HUES64 (cell line): ENCODE measurements around the gene SIGLEC14.

Experiments used
- H3K27ac ChIP-seq: 2 replicates; pipeline ENCODE4 v1.7.0; 2013; ENCODE audit warnings: low read depth, low read length, inconsistent platforms
- H3K27me3 ChIP-seq: 2 replicates; pipeline ENCODE4 v1.6.1; 2013; ENCODE audit warnings: mild to moderate bottlenecking, low read length; ENCODE audit not compliant: insufficient read depth
- H3K36me3 ChIP-seq: 2 replicates; pipeline ENCODE4 v1.6.1; 2013; ENCODE audit warnings: mild to moderate bottlenecking, low read length; ENCODE audit not compliant: insufficient read depth
- H3K4me1 ChIP-seq: 2 replicates; pipeline ENCODE4 v1.6.1; 2013; ENCODE audit warnings: mild to moderate bottlenecking, low read length, moderate library complexity; ENCODE audit not compliant: insufficient read depth
- H3K4me3 ChIP-seq: 2 replicates; pipeline ENCODE4 v1.5.1; 2013; ENCODE audit warnings: mild to moderate bottlenecking, low read length, moderate library complexity
- H3K9ac ChIP-seq: 2 replicates; pipeline ENCODE4 v1.6.1; 2013; ENCODE audit warnings: mild to moderate bottlenecking, low read depth, low read length
- H3K9me3 ChIP-seq: 2 replicates; pipeline ENCODE4 v1.6.1; 2013; ENCODE audit warnings: low read depth, low read length; ENCODE audit not compliant: insufficient read depth
- WGBS: fragments of 150-250, 120-280 bp; methylation state at CpG from one replicate; pipeline ENCODE4 v1.1.7; 2013; ENCODE audit warnings: missing lambda C conversion rate; 5-methylcytosine and 5-hydroxymethylcytosine counted together

Gene SIGLEC14

DNA sequence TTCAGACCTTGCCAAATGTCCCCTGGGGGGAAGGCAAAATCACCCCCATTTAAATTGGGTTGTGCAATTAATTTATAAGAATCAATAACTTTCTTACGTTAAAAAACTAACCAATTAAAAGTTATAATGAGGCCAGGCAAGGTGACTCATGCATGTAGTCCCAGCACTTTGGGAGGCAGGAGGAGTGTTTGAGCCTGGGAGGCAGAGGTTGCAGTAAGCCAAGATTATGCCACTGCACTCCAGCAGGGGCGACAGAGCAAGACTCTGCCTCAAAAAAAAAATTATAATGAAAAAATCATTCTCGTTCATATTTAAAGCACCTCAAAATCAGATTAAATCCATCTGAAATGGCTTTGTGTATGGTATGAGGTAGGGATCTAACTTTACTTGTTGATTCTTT is 18.4 kb upstream of the SIGLEC14 start:
- H3K4me3 ChIP-seq = no peak overlapping the region
- H3K9me3 ChIP-seq = no peaks in the 10 kb centered on the region
- no peak overlapping the region for H3K9ac ChIP-seq
- H3K27ac ChIP-seq = no peak overlapping the region
- 40% methylated on average over 1 of the region's 3 CpGs for WGBS
- no peaks in the 10 kb centered on the region for H3K4me1 ChIP-seq
- peaks cover 6% of the 10 kb centered on the region; the same call in 1 of the 2 replicates for H3K27me3 ChIP-seq
- no peaks in the 10 kb centered on the region for H3K36me3 ChIP-seq

DNA sequence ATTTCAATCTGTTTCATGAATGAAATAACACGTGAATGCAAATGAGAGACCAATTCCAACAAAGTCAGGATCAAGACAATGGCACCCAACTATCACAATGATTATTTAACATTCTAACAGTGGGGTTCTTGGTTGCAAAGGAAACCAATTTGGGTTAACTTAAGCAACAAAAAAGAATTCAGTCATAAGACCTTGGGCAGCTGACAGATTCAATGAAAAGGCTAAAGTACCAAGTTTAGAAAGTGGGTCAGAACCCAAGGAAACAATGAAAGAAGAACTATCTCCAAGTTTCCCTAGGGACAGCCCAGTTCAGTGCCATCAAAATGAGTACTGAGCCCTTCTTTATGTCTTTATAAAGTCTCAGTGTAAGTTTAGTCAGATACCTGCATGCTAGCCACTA is 17.5 kb upstream of the SIGLEC14 start:
- no peak overlapping the region for H3K4me3 ChIP-seq
- WGBS = 44% methylated on average over 1 of the region's 1 CpG

DNA sequence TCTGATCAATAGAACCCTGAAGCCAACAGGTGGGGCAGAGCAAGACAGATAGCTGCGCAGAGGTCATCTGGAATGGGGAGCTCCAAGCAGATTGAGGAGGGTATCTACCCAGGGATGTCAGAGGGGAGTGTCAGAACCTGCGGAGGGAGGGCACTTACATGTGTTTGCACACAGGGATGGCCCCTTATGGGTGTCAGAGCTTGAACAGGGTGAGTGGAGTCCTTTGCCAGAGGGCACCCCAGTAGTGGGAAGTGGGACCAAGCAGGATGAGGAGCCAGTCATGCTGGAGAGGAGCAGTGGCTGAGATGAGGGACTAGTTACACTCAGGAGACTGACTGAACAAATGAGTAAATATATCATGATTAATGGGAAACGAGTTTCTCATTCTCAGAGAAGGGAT is 17.0 kb upstream of the SIGLEC14 start:
- H3K36me3 ChIP-seq = no peaks in the 10 kb centered on the region
- no peak overlapping the region for H3K27ac ChIP-seq
- H3K4me3 ChIP-seq = no peak overlapping the region
- H3K9ac ChIP-seq = no peak overlapping the region
- no peaks in the 10 kb centered on the region for H3K9me3 ChIP-seq
- H3K4me1 ChIP-seq = no peaks in the 10 kb centered on the region
- 73% methylated on average over 3 of the region's 3 CpGs for WGBS
- H3K27me3 ChIP-seq = peaks cover 9% of the 10 kb centered on the region; the same call in 1 of the 2 replicates

More for the DNA sequence above, 17.5 kb upstream of the SIGLEC14 start:
- Histone ChIP-seq H3K27me3 (peaks cover 9% of the 10 kb centered on the region; the same call in 1 of the 2 replicates), H3K9me3 (no peaks in the 10 kb centered on the region), H3K4me1 (no peaks in the 10 kb centered on the region), H3K9ac (no peak overlapping the region), H3K36me3 (no peaks in the 10 kb centered on the region), H3K27ac (no peak overlapping the region)

DNA sequence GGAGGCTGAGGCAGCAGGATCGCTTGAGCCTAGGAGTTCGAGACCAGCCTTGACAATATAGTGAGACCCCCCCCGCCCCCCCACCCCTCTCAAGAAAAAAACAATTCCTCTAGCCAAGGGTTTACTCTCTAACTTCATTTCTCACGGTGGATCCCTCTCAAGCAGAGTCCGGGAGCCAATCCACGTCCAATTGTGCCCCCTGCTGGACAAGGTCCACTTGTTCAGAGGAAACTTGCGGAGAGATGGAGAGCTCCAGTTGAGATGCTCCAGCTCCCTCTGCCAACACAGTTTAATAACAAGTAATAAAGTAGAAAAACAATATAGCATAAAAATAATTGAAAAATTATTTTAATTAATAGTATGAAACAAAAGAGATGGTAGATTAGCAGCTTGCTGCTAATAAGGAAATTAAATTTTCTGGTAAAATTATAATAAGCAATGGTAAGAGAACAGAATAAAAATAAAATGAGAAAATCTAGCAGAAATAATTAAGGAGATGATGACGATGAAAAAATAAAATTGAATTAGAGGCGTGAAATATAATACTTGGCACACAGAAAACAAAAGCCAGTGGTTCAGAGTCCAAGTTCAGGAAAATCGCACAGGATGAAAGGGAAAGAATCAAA is 14.5 kb upstream of the SIGLEC14 start:
- H3K27me3 ChIP-seq = peaks cover 6% of the 10 kb centered on the region; the same call in 1 of the 2 replicates
- H3K9ac ChIP-seq = no peak overlapping the region
- H3K27ac ChIP-seq = no peak overlapping the region
- no peaks in the 10 kb centered on the region for H3K4me1 ChIP-seq
- H3K9me3 ChIP-seq = no peaks in the 10 kb centered on the region
- WGBS = 20% methylated on average over 9 of the region's 10 CpGs
- H3K36me3 ChIP-seq = no peaks in the 10 kb centered on the region
- H3K4me3 ChIP-seq = no peak overlapping the region

DNA sequence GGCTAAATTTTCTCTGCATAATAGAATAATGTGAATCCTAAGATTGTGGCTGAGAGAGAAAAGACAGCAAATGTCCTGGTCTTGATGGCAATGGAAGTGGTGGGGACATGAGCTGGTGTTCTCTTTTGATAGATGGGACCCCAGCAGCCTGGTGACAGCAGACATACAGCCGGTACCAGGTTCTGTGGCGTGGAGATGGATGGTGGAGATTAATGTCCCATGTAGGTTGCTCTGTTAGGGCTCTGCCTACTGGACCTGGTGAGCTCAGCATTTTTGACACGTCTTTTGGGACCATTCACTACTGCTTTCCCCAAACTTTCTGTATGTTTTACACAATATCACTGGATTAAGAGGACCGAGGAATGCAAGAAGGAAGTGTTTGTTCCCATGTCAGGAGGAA is 8.2 kb upstream of the SIGLEC14 start:
- 75% methylated on average over 4 of the region's 4 CpGs for WGBS
- 0 out of 2 replicates have a peak, but pooled peaks cover 6% of the 10 kb centered on the region for H3K27me3 ChIP-seq
- H3K36me3 ChIP-seq = no peaks in the 10 kb centered on the region
- no peak overlapping the region for H3K4me3 ChIP-seq
- no peaks in the 10 kb centered on the region for H3K9me3 ChIP-seq
- H3K9ac ChIP-seq = no peak overlapping the region
- H3K4me1 ChIP-seq = no peaks in the 10 kb centered on the region
- H3K27ac ChIP-seq = no peak overlapping the region

DNA sequence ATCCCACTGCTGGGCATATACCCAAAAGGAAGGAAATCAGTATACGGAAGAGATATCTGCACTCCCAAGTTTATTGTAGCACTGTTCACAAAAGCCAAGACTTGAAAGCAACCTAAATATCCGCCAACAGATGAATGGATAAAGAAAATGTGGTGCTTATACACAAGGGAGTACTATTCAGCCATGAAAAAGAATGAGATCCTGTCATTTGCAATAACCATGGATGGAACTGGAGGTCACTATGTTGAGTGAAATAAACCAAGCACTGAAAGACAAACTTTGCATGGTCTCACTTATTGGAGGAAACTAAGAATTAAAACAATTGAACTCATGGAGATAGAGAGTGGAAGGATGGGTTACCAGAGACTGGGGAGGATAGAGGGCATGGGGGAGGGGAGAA is 6.5 kb upstream of the SIGLEC14 start:
- no peak overlapping the region for H3K4me3 ChIP-seq
- H3K27ac ChIP-seq = no peak overlapping the region
- H3K9ac ChIP-seq = no peak overlapping the region
- no peaks in the 10 kb centered on the region for H3K4me1 ChIP-seq
- H3K9me3 ChIP-seq = no peaks in the 10 kb centered on the region
- 0 out of 2 replicates have a peak, but pooled peaks cover 3% of the 10 kb centered on the region for H3K27me3 ChIP-seq
- H3K36me3 ChIP-seq = no peaks in the 10 kb centered on the region
- WGBS = 76% methylated on average over 2 of the region's 2 CpGs

DNA sequence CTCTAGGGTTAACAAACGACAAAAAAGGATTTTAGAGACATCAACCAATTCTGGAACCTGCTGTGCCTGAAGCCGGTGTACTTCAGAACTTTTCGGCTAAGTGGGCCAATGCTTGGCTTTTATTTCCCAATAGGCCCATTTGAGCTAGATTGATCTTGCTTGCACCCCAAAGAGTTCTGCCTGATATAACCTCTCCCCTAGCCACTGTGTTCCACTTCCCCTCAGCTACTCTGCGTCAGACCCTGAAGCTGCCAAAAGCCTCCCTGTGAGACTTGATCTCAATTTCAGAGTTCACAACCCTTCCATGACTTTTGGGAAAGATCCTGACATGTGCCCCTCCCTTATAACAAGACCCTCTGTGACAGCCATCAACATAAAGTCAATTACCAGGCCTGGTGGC is 5.6 kb upstream of the SIGLEC14 start:
- no peak overlapping the region for H3K9ac ChIP-seq
- 0 out of 2 replicates have a peak, but pooled peaks cover 3% of the 10 kb centered on the region for H3K27me3 ChIP-seq
- H3K9me3 ChIP-seq = no peaks in the 10 kb centered on the region
- H3K27ac ChIP-seq = no peak overlapping the region
- WGBS = 67% methylated on average over 4 of the region's 4 CpGs
- H3K4me3 ChIP-seq = no peak overlapping the region
- H3K36me3 ChIP-seq = no peaks in the 10 kb centered on the region
- H3K4me1 ChIP-seq = no peaks in the 10 kb centered on the region

DNA sequence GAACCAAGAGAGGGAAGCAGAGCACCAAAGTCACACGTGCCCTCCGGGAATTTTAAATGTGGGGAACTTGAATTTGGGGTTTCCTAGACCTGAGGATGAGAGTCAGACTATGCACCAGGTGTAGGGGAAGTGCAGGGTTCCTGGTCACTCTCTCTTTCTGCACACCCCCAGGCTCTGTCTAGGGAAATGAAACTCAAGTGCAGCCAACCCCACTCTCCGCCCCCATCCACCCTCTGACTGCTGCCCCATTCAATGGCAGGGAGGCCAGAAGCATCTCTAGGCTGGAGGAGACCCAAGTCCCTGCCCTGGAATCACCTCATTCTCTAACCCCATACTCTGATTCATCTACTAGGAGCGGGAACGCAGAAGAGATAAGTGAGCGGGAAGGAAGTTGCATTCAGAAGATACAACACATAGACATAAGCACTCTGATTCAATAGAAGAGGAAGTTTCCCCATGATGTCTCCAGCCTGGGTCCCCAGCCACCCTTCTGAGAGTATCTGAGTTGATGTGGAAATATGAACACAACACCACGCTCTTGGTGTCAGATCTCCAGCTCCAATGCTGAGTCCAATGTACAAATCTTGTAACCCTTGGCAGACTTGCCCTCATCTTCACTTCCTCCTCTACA is 4.7 kb upstream of the SIGLEC14 start:
- H3K4me1 ChIP-seq = no peaks in the 10 kb centered on the region
- H3K9ac ChIP-seq = no peak overlapping the region
- no peaks in the 10 kb centered on the region for H3K36me3 ChIP-seq
- no peaks in the 10 kb centered on the region for H3K9me3 ChIP-seq
- H3K27ac ChIP-seq = no peak overlapping the region
- no peak overlapping the region for H3K4me3 ChIP-seq
- WGBS = 75% methylated on average over 7 of the region's 7 CpGs
- H3K27me3 ChIP-seq = 0 out of 2 replicates have a peak, but pooled peaks cover 3% of the 10 kb centered on the region

DNA sequence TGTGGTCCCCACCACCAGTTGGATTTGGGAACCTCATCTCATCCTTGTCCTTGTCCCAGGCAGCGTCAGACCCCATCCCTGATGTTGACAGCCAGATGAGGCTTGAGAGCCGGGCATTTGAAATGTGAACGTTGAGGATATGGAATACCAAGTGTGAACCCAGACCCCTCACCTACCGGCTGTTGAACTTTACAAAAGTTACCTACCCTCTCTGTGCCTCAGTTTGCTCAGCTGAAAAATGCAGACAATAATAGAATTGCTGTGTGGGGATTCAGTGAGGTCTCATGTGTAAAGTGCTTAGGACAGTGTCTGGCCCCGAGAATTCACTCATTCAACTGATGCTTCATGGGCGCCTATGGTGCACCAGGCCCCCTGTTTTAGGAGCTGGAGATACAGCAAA is 693 bp upstream of the SIGLEC14 start:
- H3K27me3 ChIP-seq = no peaks in the 10 kb centered on the region
- no peak overlapping the region for H3K9ac ChIP-seq
- 88% methylated on average over 5 of the region's 6 CpGs for WGBS
- H3K4me1 ChIP-seq = no peaks in the 10 kb centered on the region
- H3K9me3 ChIP-seq = no peaks in the 10 kb centered on the region
- no peaks in the 10 kb centered on the region for H3K36me3 ChIP-seq
- no peak overlapping the region for H3K27ac ChIP-seq
- H3K4me3 ChIP-seq = no peak overlapping the region

DNA sequence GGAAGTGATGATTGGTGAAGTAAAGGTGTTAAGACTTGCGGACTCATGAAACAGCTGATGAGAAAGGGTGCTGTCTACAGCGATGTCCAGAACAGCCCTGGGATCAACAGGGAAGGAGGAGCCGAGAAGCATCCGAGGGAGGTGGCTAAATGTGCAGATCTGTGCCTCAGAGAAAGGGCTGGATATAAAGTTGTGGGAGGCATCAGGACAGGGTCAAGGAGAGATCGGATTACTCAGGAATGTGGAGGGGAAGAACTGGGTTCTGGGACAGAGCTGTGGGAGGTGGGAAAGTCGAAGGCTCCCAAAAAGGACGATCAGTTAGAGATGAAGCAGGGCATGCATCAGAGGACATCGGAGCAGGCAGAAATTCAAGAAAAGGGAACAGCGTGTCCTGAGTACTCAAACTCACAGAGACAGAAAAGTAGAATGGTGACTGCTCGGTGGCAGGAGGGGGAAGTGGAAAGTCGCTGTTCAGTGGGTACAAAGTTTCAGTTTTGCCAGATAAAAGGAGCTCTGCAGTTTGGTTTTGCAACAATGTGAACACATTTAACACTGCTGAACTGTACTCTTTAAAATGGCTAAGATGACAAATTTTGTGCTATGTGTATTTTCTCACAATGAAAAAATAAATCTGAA is 1.9 kb downstream of the SIGLEC14 start:
- H3K36me3 ChIP-seq = no peaks in the 10 kb centered on the region
- H3K9ac ChIP-seq = no peak overlapping the region
- H3K27ac ChIP-seq = no peak overlapping the region
- WGBS = 69% methylated on average over 10 of the region's 11 CpGs
- no peaks in the 10 kb centered on the region for H3K9me3 ChIP-seq
- no peaks in the 10 kb centered on the region for H3K4me1 ChIP-seq
- no peak overlapping the region for H3K4me3 ChIP-seq
- H3K27me3 ChIP-seq = no peaks in the 10 kb centered on the region

DNA sequence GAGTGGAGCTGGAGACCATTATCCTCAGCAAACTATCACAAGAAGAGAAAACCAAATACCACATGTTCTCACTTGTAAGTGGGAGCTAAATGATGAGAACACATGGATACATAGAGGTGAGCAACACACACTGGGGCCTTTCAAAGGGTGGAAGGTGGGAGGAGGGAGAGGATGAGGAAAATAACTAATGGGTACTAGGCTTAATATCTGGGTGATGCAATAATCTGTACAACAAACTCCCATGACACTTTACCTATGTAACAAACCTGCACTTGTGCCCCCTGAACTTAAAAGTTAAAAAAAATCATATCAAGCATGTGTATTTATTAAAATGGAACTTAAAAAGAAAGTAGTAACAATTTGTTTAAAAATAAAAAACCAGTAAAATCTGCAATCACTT is 5.0 kb downstream of the SIGLEC14 start:
- no peak overlapping the region for H3K27ac ChIP-seq
- H3K36me3 ChIP-seq = no peaks in the 10 kb centered on the region
- H3K9ac ChIP-seq = no peak overlapping the region
- no peaks in the 10 kb centered on the region for H3K27me3 ChIP-seq
- no peaks in the 10 kb centered on the region for H3K4me1 ChIP-seq
- 0 out of 2 replicates have a peak, but pooled peaks cover 6% of the 10 kb centered on the region for H3K9me3 ChIP-seq
- H3K4me3 ChIP-seq = no peak overlapping the region
